ENCODE data around the gene SNX9.
A peak's percentile ranks its signal among the peaks of the same experiment; 100 is the strongest.
"Not testable (repeated sequence)": the region's sequence is repeated elsewhere in the genome, so short reads cannot be mapped to it uniquely, and the experiment has no call there.

SNX9 gene

DNA sequence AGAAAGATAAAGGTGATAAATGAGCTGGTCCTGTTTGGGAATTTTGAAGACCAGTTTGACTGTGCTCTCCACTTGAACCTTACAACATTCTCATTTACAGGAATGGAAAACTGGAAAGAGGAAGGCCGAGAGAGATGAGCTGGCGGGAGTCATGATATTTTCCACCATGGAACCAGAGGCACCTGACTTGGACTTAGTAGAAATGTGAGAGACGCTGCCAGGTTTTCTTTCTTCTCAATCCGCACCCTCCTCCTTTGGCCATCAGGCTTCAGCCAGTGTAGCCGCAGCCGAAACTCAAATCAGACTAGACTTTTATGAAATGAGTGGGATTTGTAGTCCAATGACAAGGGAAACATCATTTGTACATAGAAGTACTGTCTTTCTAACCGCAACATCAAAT is 104.0 kb downstream of the SNX9 start:
- no peak for DNase-seq (ENCODE audit: low spot score)

DNA sequence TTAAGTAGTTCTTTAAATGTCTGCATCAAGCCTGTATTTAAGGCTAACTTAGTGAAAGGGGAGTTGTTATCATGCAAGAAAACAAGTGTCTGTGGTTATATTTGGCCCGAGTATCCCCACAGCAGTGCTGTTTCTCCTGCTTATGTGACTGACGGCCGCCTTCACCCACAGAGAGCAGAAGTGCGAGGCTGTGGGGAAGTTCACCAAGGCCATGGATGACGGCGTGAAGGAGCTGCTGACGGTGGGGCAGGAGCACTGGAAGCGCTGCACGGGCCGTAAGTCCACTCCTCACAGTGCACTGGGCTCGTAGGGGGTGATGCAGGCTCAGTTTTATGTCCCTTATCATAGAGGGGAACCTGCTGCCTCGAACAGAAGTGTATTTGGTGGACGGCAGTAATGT is 105.4 kb downstream of the SNX9 start:
- no peak for DNase-seq (ENCODE audit: low spot score)

DNA sequence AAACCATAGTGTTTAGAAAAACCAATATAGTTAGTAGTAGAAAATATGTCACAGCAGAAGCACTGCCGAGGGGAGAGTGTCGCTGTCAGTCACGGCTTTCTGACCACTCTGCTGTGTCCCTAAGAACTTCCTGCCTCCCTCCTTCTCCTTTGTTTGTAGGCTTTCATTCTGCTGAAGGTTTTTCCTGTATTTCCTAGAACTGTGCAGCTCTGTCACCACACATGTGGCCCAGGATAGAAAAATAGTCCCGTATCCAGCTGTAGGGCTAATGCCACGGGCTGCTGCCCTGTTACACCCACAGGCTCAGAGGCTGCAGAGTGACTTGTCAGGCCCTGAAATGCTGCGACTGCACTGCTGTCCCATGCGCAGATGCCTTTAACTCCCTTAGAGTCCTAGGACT is 106.0 kb downstream of the SNX9 start:
- peak; percentile 72 for DNase-seq (ENCODE audit: low spot score)

DNA sequence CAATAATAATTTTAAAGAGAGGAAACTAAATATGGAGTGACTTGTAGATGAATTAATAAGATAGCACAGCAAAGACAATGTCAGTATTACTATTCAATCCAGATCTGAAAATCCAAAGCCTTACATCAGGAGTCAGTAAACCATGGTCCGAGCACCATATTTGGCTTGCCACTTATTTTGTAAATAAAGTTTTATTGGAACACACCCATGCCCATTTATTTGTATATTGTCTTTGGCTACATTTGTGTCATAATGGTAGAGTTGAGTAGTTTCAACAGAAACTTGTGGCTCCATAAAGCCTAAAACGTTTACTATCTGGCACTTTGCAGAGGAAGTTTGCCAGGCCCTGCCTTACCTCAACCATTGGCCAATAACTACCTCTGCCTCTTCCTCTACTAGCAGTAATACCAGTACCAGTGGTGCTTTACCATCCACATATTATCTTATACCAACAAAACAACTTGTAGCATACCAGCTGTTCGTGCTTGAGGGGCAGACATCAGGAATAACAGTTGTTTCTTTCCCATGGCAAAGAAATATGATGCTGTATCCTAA is 106.8 kb downstream of the SNX9 start:
- no peak for DNase-seq (ENCODE audit: low spot score)

DNA sequence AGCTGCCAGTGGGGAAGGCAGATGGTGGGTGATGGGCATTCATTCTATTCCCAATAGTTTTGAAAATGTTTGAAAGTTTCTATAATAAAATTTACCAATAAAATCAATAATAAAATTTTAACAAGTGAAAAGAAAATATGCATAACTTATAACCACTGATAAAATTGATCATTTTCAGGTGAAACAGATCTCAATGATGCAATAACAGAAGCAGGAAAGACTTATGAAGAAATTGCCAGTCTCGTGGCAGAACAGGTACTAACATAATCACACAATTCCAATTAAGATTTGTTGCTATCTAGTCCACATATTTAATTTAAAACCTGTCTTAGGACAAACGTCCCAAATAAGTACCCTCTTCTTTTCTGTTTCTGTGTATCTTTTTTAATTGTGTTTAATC is 112.7 kb downstream of the SNX9 start:
- DNase-seq (ENCODE audit: low spot score): no peak

DNA sequence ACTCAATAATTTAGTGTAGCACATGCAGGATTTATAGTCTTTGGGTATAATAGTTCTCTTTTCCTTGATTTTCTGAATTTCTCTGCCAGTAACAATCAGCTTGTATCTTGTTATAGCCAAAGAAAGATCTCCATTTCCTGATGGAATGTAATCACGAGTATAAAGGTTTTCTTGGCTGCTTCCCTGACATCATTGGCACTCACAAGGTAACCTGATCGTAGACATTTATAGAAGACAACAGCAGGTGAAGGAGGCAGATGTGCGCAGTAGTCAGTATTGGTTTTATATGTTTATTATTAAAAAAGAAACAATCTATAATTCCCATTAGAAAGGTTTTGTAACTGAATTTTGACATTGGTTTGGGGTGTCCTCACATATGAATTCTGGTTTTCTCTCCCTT is 114.3 kb downstream of the SNX9 start:
- DNase-seq (ENCODE audit: low spot score): no peak

DNA sequence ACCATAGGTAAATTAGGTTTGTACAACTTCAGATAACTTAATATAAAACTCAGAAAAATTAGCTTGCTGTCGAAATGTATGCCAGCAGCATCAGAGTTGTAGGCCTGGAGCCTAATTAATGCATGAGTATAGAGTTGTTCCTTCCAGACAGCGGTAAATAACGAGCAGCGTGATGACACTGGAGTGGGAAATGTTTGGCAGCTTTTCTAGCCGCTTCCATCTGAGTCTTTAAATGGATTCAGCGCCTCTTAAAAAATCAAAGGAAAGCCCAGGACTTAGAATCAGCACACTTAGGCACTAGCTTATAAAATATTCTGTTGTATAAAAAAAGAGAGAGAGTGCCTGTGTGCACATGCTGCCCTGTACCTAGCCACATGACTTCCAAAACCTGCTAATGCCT is 114.9 kb downstream of the SNX9 start:
- no peak for DNase-seq (ENCODE audit: low spot score)

DNA sequence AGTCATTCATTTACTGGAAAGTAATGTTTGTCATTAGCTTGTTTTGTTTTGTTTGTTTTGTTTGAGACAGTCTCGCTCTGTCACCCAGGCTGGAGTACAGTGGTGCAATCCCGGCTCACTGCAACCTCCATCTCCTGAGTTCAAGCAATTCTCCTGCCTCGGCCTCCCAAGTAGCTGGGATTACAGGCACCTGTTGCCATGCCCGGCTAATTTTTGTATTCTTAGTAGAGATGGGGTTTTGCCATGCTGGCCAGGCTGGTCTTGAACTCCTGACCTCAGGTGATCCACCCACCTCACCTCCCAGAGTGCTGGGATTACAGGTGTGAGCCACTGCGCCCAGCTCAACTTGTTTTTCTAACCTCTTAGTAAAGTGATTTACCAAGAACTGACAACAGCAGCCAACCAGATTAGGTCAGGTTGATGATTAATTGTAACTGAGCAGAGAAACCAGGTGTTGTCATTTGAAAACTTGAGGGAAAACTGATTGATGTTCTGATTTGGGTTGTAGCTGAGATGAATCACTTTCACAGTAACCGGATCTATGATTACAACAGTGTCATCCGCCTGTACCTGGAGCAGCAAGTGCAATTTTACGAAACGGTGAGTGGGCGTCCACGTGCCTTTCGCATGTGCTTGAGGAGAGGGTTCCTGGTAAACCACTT is 117.5 kb downstream of the SNX9 start:
- peak; percentile 48 for DNase-seq (ENCODE audit: low spot score)

DNA sequence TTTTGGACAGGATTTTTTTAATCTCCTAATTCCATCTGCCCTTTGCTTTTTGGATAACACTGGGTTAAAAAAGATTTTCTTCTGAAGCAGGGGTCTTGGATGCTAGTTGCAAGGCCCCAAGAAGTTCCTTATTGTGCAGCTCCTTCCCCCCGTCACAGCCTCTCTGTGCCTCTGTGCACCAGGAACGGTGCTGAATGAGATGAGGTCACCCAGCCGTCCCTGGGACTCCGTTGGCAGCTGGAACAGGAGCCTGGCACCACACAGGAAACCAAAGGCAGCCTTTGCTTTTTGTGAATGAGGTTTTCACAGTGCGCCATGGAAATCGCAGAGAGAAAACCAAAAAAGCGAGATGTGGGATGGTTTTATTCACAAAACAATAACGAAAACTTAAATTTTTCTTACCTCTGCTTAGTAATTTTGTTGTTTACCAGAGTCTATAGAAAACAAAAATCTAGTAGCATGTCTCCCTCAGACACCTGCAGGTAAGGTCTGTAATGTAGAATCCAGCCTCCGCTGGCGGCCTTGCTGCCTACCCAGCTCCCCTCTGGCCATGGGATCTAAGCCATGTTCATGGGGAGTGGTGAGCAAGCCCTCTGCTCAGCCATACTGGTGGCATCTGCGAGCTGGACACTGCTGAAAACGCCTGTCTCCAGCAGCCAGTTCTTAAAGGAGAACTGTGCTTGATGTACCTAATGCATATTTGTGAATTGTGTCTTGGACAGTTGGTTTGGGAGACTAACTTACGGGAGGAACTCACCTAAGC is 118.2 kb downstream of the SNX9 start:
- peak; percentile 96 for DNase-seq (ENCODE audit: low spot score)

DNA sequence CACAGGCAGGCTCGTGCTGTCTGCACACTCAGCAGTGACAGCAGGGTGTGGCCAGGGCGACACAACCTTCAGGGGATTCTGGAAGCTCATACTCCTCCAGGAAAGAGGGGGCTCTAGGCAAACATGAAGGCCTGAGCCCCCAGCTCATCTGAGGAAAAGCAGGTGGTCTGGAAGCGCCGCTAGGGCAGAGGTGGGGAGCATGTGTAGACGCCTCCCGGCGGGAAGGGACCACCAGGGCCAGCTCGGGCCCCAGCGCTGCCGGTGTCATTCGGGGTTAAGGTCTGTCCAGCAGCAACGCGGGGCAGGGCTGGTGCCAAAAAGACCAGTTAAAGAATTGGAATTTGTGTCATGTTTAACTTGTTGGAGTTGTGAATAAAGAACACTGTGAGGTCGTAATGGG is 119.3 kb downstream of the SNX9 start:
- no peak for DNase-seq (ENCODE audit: low spot score)

DNA sequence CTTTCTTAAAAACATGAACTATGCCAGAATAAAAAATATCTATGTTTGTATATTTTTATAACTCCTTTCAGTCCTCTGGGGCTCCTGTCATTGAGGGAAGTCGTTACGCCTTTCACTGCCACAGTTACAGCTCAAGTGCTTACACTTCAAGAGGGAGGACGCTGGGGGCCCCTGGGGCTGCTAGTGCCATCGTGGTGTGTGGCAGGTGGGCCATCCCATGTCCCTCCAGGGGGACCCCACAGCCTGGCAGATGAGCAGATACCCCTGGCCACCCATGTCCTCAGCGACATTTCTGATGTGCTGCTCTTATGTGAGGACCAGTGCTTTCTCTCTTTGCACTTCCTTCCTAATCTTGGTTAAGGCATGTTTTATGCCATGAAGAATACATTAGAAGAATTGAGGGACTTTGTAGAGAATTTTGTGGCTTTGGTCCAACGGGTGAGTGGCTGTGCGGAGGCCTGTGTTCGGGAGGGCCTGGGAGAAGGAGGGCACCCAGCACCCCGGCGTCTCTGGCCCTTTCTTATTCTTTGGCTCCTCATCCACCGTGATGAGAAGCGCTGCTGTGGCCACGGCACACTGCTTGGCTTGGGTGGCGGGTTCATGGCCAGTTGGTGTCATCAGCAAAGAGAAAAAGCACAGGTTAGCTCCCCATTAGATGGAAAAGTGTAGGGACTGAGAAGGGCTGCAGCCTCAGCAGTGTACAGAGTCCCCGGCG is 120.4 kb downstream of the SNX9 start:
- DNase-seq (ENCODE audit: low spot score): no peak

DNA sequence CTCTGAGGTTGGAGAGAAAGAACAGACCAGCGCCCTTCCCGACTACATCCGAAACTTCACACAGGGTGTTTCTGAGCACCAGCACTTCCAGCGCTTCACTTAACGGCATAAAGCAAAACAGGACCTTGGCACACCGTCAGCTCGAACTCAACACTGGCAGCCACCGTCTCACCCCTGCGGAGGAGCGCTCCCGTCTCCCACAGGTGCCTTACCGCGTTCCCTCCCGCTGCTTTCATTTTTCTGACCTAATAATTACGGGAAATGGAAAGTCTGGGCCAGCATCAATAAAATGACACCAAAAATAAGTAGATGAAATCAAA is 120.9 kb downstream of the SNX9 start:
- DNase-seq (ENCODE audit: low spot score): no peak

DNA sequence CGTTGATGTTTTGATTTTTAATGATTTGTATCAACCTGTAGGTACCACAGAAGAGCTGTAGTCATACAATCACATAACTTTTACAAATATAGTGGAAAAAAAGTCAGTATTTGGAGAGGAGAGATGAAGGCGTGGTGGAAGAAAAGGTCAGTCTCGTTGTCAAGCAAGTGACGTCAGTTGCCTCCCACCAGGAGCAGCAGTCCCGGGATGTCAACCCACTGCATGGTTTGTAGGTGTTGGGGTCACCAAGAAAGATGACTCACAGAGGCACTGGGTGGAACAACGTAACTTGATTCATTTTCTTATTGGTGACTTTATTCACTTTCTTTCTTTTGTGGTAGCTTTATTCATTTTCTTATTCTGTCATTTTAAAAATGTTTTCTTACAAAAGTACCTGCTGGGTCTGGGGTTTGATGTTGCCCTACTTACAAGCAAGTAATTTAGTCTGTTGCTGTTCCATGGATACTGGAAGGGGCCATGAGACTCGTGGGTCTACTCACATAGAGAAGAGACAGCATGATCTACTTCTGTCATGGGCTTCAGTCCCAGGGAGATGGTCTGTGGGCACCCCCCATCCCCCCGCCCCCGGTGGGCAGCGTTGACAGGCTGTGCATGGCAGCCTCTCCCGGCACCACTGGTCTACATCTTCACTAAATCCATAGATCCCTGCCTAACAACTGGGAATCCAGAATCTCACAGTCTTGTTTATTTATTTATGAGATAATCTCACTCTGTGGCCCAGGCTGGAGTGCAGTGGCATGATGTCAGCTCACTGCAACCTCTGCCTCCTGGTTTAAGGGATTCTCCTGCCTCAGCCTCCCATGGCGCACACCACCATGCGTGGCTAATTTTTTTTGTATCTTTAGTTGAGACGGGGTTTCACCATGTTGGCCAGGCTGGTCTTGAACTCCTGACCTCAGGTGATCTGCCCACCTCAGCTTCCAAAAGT is 122.2 kb downstream of the SNX9 start:
- no peak for DNase-seq (ENCODE audit: low spot score)

DNA sequence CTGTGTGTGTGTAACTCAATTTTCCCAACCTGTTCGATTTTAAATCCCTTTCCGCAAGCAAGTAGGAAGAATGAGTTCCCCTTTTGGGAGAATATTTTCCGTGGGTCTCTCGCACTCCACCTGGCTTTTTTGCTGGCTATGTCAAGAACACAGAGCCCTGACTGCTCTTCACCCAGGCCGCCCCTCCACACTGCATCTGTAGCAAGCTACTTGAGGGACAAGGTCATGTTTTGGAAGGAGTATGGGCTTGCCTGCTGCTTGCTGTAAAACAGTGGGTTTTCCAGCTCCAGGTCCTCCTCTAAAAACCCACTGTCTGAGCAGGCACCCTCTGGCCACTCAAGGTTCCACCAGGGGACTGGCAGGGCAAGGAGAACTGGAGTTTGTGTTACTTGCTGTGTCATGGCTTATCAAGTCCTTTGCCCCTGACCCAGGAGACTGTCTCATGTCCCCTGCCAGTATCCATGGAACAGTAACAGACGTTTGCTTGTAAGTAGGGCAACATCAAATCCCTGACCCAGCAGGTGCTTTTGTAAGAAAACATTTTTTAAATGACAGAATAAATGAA is 123.1 kb downstream of the SNX9 start:
- no peak for DNase-seq (ENCODE audit: low spot score)

DNA sequence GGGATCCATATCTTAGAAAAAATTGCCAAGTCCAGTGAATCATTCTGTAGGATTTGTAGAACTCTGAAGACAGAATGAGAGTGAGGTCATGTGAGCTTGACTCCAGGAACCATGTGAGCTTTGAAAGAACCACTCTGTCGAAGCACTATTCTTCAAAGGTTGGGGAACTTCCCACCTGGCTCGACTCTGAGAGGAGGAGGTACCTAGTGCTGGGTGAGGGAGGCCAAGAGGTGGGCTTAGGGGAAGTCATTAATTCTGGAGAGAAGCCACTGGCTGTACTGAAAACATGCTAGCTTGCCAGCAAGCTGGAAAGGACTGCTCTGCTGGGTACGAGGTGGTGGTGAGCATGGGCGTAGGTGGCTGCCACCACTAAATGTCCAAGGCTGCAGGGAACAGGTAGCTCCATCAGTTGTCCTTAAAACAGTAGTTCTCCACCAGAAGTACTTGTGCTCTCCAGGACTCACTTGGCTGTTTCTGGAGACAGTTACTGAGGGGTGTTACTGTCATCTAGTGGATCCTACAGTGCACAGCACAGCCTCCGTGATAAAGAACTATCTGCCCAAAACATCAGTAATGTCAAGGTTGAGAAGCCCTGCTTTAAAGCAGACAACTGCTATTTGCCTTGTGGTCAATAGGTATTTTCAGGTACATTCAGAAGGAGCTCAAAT is 124.0 kb downstream of the SNX9 start:
- DNase-seq (ENCODE audit: low spot score): peak; percentile 84

DNA sequence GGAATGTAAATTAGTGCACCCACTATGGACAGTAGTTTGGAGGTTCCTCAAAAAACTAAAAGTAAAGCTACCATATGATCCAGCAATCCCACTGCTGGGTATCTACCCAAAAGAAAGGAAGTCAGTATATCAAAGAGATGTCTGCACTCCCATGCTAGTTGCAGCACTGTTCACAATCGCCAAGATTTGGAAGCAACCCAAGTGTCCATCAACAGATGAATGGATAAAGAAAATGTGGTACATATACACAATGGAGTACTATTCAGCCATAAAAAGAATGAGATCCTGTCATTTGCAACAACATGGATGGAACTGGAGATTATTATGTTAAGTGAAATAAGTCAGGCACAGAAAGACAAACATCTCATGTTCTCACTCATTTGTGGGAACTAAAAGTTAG is 127.9 kb downstream of the SNX9 start:
- not testable (repeated sequence) for DNase-seq (ENCODE audit: low spot score)

DNA sequence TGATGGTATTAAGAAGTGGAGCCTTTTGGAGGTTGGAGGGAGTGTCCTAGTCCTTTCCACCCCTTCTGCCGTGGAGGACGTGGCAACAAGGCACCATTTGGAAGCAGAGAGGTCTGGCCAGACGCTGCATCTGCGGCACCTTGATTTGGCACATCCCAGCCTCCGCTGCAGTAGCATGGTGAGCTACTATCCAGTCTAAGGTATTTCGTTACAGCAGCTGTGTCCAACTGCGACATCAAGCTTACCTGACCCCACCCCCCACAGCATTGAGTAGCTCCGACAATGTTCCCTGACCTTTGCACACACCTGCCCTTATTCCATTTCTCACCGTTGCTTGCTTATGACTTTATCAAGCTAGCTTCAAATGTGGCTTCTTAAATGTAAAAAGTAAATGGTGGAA is 128.8 kb downstream of the SNX9 start:
- DNase-seq (ENCODE audit: low spot score): no peak

DNA sequence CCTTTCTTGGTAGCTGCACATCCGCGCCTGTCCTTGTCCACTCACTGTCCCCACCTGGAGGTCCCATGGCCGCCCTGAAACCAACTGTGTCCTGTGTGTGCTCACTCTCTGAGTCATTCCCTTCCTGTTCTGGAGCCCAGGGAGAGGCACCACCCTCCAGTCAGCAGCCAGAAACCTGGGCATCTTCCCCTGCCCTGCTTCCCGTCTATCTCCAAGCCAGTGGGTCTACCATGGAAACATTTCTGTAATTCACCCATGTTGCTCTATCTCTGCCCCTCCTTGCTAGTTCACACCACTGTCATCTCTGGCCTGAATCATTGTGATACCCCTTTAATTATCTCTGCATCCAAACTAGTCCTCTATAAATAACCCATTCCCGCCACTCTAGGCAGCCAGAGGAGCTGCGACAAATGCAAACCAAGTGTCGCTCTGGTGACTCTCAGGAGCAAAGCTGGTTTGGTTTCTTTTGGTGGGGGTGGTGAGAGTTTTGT is 129.9 kb downstream of the SNX9 start:
- DNase-seq (ENCODE audit: low spot score): no peak

DNA sequence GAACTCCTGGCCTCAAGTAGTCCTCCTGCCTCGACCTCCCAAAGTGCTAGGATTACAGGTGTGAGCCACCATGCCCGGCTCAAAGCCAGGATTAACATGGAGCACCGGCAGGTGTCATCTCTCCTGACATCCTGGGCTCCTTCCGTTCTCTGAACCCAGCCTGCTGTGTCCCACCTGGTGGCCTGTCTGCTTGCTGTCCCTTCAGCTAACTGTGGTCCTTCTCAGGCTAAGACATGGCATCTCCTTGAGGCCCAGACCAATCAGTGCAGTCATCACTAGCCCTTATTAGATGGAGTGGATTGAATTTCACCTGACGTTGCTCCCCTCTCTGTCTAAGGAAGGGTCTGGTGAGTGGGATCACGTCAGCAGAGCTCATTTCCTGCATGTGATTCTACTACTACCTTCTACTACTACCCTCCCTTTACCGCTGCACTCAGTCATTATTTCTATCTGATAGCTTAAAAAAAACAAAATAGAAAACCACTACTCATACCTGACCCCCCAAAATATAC is 130.6 kb downstream of the SNX9 start:
- no peak for DNase-seq (ENCODE audit: low spot score)
